Adrenal gland (tissue), 12 donors: ENCODE data around the gene ZNF660. TPM values are rescaled to one million over a fixed set of nuclear protein-coding genes. Genes with fewer than 3 reads are reported as not detected.

Source experiments
- DNase-seq, 7 donors: peaks; one replicate each; pipeline ENCODE4 v3.0.0-alpha.2; 2019 to 2020
- H3K27ac ChIP-seq, 5 donors: fragments of 200-600 bp; sonication (generic) in 4 of 5; 1 replicate in 3 of 5; 2 replicates in 2 of 5; pipeline versions ENCODE4 v1.5.1 to v1.8.0; 2016 to 2020; ENCODE audit warnings: mild to moderate bottlenecking in 1 of 5
- H3K27me3 ChIP-seq: fragments of 200-600 bp; 2 replicates; pipeline ENCODE4 v1.8.0; 2021
- H3K36me3 ChIP-seq, 2 donors: fragments of 200-600 bp; replicated peaks in 1 of 2; 1 replicate in 1 of 2; 2 replicates in 1 of 2; pipeline versions ENCODE4 v1.5.1 to v1.8.0; 2018 to 2022
- H3K4me1 ChIP-seq, 2 donors: fragments of 200-600 bp; replicated peaks in 1 of 2; 1 replicate in 1 of 2; 2 replicates in 1 of 2; pipeline versions ENCODE4 v1.5.1 to v1.8.0; 2018 to 2021
- H3K4me3 ChIP-seq, 4 donors: fragments of 200-600 bp; sonication (generic) in 3 of 4; one replicate each; pipeline ENCODE4 v1.5.1; 2016 to 2018
- H3K9me3 ChIP-seq, 3 donors: fragments of 200-600 bp; sonication (generic) in 1 of 3; replicated peaks in 1 of 3; 1 replicate in 2 of 3; 2 replicates in 1 of 3; pipeline versions ENCODE4 v1.5.1 to v1.8.0; 2016 to 2021
- CTCF ChIP-seq, 6 experiments: fragments of 450-650 bp in 4 of 6; fragments of 200-600 bp in 2 of 6; sonication (generic) in 1 of 6; IDR thresholded peaks; 1 replicate in 5 of 6; 2 replicates in 1 of 6; pipeline versions ENCODE4 v1.5.1 to v1.8.0; 2016 to 2021; ENCODE audit warnings: antibody characterized with exemption in 6 of 6, mild to moderate bottlenecking in 2 of 6, moderate library complexity in 1 of 6
- POLR2A ChIP-seq, 2 donors: fragments of 450-650 bp; IDR thresholded peaks; one replicate each; pipeline ENCODE4 v1.6.1; 2017; ENCODE audit warnings: antibody characterized with exemption in 2 of 2, mild to moderate bottlenecking in 2 of 2, moderate library complexity in 1 of 2
- WGBS, 4 donors: extraction: QIAGEN DNeasy Blood & Tissue Kit in 2 of 4; methylation state at CpG; one replicate each; pipeline versions ENCODE4 v1.1.5 to v1.1.7; 2013 to 2017; 5-methylcytosine and 5-hydroxymethylcytosine counted together
- intact Hi-C, 2 donors: fragments of 100-400 bp; cut with DNase I; formaldehyde crosslinking; loops; one replicate each; pipeline versions ENCODE4 v1.14.1 to v1.15.0; 2022 to 2023
- polyA plus RNA-seq, 3 donors: library from polyadenylated mRNA; stranded (reverse); fragments of 200-250 nt in 2 of 3; fragments of 350-450 nt in 1 of 3; fragmentation: Illumina TruSeq in 1 of 3; extraction: RNeasy Lipid Tissue Mini Kit (QIAGEN cat#74804) in 1 of 3; gene quantifications; one replicate each; pipeline ENCODE4 v1.2.3, GENCODE V29; 2013 to 2014
- total RNA-seq, 9 donors: library from RNA; depleted of rRNA in 4 of 9; stranded (reverse); fragments of >200 nt in 4 of 9; fragments of 120-200 nt in 1 of 9; fragmentation: NEBNext Ultra II Directional in 1 of 9; extraction: Animal tissue kit (Norgen Biotek cat#: 25700) in 1 of 9; gene quantifications; one replicate each; pipeline versions ENCODE4 v1.1.0 to v1.2.4, GENCODE V29; 2013 to 2023
- donor health status: healthy with polysubstance abuse.
- donor health status: Bipolar disorder and iron deficiency.
- donor health status: DM: yes; HTN: yes; CAD: no.
- donor health status: DM: no; HTN: no; CAD: no.
- donor health status: DM: no; HTN: no; CAD: no.
- donor health status: DM: yes; HTN: yes; CAD: no.

ZNF660 gene
- total and polyA plus RNA-seq, 12 donors: 0.83 to 14.4 (median 3.0) TPM

GRCh38 chr3:44624749-44625480 lies 40.2 kb downstream of the ZNF660 start, which contains the start of gene ZNF197:
Gene ZNF197, plus strand, starts transcription at chr3:44625036. Its CDS starts 4,119 bp downstream, at chr3:44629155.
- H3K36me3 ChIP-seq: peaks cover 0 to 8% of the 10 kb centered on the region in 2 donors
- peak within 1 kb of the TSS; percentile 72 to 94 (median 90) for H3K27ac ChIP-seq
- H3K9me3 ChIP-seq: no peaks in the 10 kb centered on the region
- no peaks in the 10 kb centered on the region for H3K27me3 ChIP-seq
- DNase-seq: peak; percentile 78 to 95 (median 88)
- peaks cover 5 to 24% of the 10 kb centered on the region in 2 donors for H3K4me1 ChIP-seq
- TF ChIP-seq CTCF (IDR thresholded peaks at IDR 0.05): peak in 1 of 6 experiments; percentile 13
- TF ChIP-seq POLR2A (IDR thresholded peaks at IDR 0.05): peak in 1 of 2 donors; percentile 64
- WGBS, 4 donors: 0 to 3% (median 0%) methylated on average over 8 to 47 of the region's 47 CpGs
- peak within 1 kb of the TSS in 3 of 4 donors; percentile 51 to 71 (median 54) for H3K4me3 ChIP-seq
- intact Hi-C loops: no loop called here

- Histone ChIP-seq H3K36me3 (peaks cover 0 to 40% of the 10 kb centered on the region in 2 donors), H3K27ac (no peak overlapping the region), H3K4me3 (no peak overlapping the region), H3K27me3 (no peaks in the 10 kb centered on the region), H3K4me1 (peaks cover 5 to 24% of the 10 kb centered on the region in 2 donors), H3K9me3 (no peaks in the 10 kb centered on the region)
- DNase-seq: no peak
- intact Hi-C loops: no loop called here
- TF ChIP-seq CTCF (IDR thresholded peaks at IDR 0.05) (no peak), POLR2A (IDR thresholded peaks at IDR 0.05) (no peak)
- WGBS, 4 donors: 80 to 93% (median 92%) methylated on average over 2 of the region's 2 CpGs
These were observed 44.0 kb downstream of the ZNF660 start for GRCh38 chr3:44628716-44629115.

GRCh38 chr3:44632193-44632592 lies 47.4 kb downstream of the ZNF660 start:
- 90 to 100% (median 96%) methylated on average over 3 of the region's 3 CpGs for WGBS, 4 donors
- Histone ChIP-seq H3K27ac (no peak overlapping the region), H3K4me1 (peaks cover 0 to 5% of the 10 kb centered on the region in 2 donors), H3K4me3 (no peak overlapping the region), H3K9me3 (no peaks in the 10 kb centered on the region), H3K36me3 (peaks cover 0 to 59% of the 10 kb centered on the region in 2 donors), H3K27me3 (no peaks in the 10 kb centered on the region)
- intact Hi-C loops: no loop called here
- TF ChIP-seq POLR2A (IDR thresholded peaks at IDR 0.05) (no peak), CTCF (IDR thresholded peaks at IDR 0.05) (no peak)
- DNase-seq: no peak

GRCh38 chr3:44642337-44642736 lies 57.6 kb downstream of the ZNF660 start:
- intact Hi-C loops: no loop called here
- Histone ChIP-seq H3K4me3 (no peak overlapping the region), H3K27ac (no peak overlapping the region), H3K9me3 (peaks cover 0 to 13% (median 7%) of the 10 kb centered on the region in 3 donors), H3K27me3 (no peaks in the 10 kb centered on the region), H3K36me3 (peaks cover 0 to 23% of the 10 kb centered on the region in 2 donors), H3K4me1 (no peaks in the 10 kb centered on the region)
- no peak for DNase-seq
- whole genome bisulfite sequencing, 4 donors: 98 to 99% (median 99%) methylated on average over 4 of the region's 4 CpGs
- TF ChIP-seq POLR2A (IDR thresholded peaks at IDR 0.05) (no peak), CTCF (IDR thresholded peaks at IDR 0.05) (no peak)
